Inflammatory macrophage (primary cell): ENCODE data around the gene TEN1.
A peak's percentile ranks its signal among the peaks of the same experiment; 100 is the strongest.

Source experiments
- DNase-seq, 2 donors: peaks; one replicate each; pipeline ENCODE4 v3.0.0-alpha.2; 2020 to 2022

The TEN1 gene

GRCh38 chr17:76007850-76008165, 28.8 kb downstream of the TEN1 start:
- no peak for DNase-seq

- DNase-seq, result no peak
These were observed 29.2 kb downstream of the TEN1 start for GRCh38 chr17:76008208-76008607.

GRCh38 chr17:76008630-76009425, 29.8 kb downstream of the TEN1 start:
- DNase-seq, result no peak

GRCh38 chr17:76009447-76009846, 30.4 kb downstream of the TEN1 start:
- DNase-seq, result no peak

- DNase-seq, result peak in 1 of 2 donors; percentile 20
These were observed 31.1 kb downstream of the TEN1 start for GRCh38 chr17:76009969-76010661.

- no peak for DNase-seq
These were observed 32.9 kb downstream of the TEN1 start for GRCh38 chr17:76011951-76012350.

GRCh38 chr17:76013377-76013932, 34.4 kb downstream of the TEN1 start:
- DNase-seq, result no peak

GRCh38 chr17:76014100-76014924, 35.3 kb downstream of the TEN1 start:
- peak; percentile 61 to 67 for DNase-seq

- no peak for DNase-seq
These were observed 35.9 kb downstream of the TEN1 start for GRCh38 chr17:76014925-76015261.

GRCh38 chr17:76017481-76018339, 38.7 kb downstream of the TEN1 start:
- DNase-seq, result no peak

- no peak for DNase-seq
These were observed 39.3 kb downstream of the TEN1 start for GRCh38 chr17:76018340-76018680.

- DNase-seq, result no peak
These were observed 39.8 kb downstream of the TEN1 start for GRCh38 chr17:76018801-76019200.

- no peak for DNase-seq
These were observed 40.9 kb downstream of the TEN1 start for GRCh38 chr17:76019833-76020467.

GRCh38 chr17:76022285-76022684, 43.2 kb downstream of the TEN1 start:
- no peak for DNase-seq

- DNase-seq, result no peak
These were observed 44.2 kb downstream of the TEN1 start for GRCh38 chr17:76022973-76023899.

- DNase-seq, result no peak
These were observed 44.8 kb downstream of the TEN1 start for GRCh38 chr17:76023900-76024237.

GRCh38 chr17:76024353-76024752, 45.3 kb downstream of the TEN1 start:
- DNase-seq, result no peak

GRCh38 chr17:76025294-76025693, 46.3 kb downstream of the TEN1 start:
- no peak for DNase-seq

- no peak for DNase-seq
These were observed 47.7 kb downstream of the TEN1 start for GRCh38 chr17:76026714-76027158.

- peak; percentile 43 to 79 for DNase-seq
These were observed 48.3 kb downstream of the TEN1 start, which contains the start of gene EVPL for GRCh38 chr17:76027159-76027839. Gene EVPL (minus strand): TSS chr17:76027306. CDS start chr17:76027198, 108 bp downstream.
